ENCODE data around the gene BTLA.
"Not testable (repeated sequence)": the region's sequence is repeated elsewhere in the genome, so short reads cannot be mapped to it uniquely, and the experiment has no call there.

Gene BTLA

DNA sequence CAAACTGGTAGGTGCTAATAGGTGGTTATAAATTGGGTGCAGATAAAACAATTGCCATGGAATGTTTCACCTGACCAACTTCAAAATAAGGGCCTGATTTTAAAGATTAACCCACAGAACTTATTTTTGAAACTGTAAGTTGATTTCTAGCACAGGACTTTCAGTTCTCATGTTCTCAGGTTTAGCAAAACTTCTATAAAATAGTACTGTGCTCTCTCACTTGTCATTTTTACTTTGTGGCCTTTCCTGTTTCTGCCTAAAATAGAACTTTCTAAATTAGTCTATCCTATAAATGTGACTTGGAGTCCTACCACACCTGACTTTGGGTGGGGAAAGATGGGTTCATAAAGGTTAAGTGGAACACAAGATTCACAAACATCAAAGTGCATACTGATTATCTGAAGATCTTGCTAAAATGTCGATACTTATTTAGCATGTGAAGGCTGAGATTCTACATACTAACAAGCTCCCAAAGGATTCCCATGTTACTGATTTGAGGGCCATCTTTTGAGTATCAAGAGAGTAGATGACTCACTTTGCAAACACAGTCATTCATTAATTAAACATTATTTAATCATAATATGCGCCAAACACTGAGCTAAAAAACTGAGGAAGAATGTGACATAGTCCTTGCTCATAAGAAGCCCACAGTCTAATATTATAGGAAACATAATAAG, 38.6 kb downstream of the BTLA start:
- DNase-seq (ENCODE audit: low read depth) = no peak

GRCh38 chr3:112459750-112460149, 39.5 kb downstream of the BTLA start:
- DNase-seq (ENCODE audit: low read depth) = no peak
- no peak overlapping the region for H3K4me3 ChIP-seq (ENCODE audit: low read depth, low read length)

More for the DNA sequence above, 38.6 kb downstream of the BTLA start:
- no peak overlapping the region for H3K4me3 ChIP-seq (ENCODE audit: low read depth, low read length)

DNA sequence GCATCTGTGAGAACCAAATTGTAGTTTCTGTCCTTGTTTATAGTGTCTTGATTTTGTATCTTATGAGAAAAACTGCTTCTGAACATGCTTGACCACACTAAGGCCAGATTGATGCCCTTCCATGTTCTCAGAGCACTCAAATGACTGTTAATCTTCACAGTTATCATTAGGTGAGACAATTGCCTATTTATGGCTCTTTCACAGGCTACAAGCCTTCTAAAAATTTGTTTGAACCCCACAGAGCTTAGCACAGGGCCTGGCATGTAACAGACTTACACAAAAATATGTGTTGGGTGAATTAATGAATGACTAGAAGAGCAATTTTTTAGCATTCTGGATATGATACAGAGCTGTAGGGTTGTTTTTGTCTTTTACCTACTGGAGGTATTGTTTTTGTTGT, 43.1 kb downstream of the BTLA start:
- no peak for DNase-seq (ENCODE audit: low read depth)
- no peak overlapping the region for H3K4me3 ChIP-seq (ENCODE audit: low read depth, low read length)

GRCh38 chr3:112448939-112449338, 50.3 kb downstream of the BTLA start:
- H3K4me3 ChIP-seq (ENCODE audit: low read depth, low read length) = no peak overlapping the region
- no peak for DNase-seq (ENCODE audit: low read depth)

- no peak overlapping the region for H3K4me3 ChIP-seq (ENCODE audit: low read depth, low read length)
- DNase-seq (ENCODE audit: low read depth) = peak; percentile 25
These were observed 52.9 kb downstream of the BTLA start for GRCh38 chr3:112446343-112446742.

DNA sequence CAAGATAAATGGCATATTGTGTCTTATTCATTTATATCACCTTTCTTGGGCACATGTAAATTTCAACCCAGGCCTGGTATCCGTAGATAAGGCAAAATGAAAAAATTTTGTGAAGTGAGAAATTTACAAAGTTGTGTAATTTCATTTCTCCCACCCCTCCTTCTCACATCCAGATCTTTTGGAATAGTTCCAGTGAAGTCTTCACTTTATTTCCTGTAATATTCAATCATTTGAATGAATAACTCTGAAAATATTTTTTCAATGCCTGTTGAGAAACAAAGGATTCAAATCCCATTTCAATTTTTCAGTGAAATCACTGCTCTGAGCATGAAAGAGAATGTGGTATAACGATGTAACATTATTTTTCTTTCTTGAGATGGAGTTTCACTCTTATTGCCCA, 53.4 kb downstream of the BTLA start:
- DNase-seq (ENCODE audit: low read depth) = no peak
- H3K4me3 ChIP-seq (ENCODE audit: low read depth, low read length) = no peak overlapping the region

DNA sequence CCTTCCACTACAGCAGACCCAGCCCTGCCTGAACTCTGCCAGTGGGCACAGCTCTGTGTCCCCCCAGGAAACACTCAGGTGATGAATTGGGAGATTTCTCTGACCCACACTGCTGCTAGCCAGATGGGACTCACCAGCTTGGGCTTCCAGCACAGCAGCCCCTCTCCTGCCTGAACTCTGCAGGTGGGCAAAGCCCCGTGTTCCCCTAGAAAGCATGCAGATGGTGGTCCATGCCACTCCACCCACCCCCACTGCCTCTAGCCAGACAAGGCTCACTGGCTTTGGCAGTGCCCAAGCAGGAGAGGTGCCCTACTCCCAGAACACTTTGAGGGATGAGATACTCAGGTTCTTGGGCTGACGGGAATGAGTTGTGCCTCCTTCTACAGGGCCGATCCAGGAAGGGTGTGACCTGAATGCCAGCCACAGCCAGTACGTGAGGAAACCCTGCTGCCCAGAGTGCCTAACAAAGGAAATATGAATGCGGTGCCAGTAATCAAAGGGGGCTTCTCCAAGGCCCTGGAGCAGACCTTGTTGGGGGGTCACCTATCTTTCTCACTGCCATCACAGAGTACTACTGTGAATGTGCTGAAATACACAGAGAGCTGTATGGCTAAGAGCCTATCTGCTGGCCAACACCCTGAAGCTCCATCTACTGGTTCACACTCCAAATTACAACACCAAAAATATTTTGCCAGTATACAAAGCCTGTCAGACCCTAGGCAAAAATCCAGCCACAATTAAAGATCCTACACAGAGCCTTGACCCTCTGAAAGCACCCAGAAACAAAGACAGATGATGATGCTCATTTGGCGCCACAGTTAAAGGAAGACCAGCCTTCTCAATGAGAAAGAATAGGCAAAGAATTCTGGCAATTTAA, 61.9 kb downstream of the BTLA start:
- H3K4me3 ChIP-seq (ENCODE audit: low read depth, low read length) = no peak overlapping the region
- peak; percentile 17 for DNase-seq (ENCODE audit: low read depth)

DNA sequence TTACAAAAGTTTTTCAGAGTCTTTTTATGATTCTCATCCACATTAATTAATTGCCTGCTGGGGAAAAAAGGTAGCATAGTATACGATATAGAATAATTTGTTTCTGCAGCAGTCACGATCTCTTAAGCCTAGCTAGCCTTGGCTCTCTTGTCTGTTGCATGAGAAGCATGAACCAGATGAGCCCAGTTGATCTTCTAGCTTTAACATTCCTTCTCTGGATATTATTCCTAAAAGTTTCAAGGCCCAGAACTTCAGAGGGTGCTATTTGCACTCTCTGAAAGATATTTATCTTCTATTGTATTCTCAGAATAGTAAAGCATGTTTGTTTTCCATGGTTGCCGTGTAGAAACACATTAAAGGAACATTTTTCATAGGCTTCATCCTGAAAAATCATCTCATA, 69.3 kb downstream of the BTLA start:
- no peak for DNase-seq (ENCODE audit: low read depth)
- no peak overlapping the region for H3K4me3 ChIP-seq (ENCODE audit: low read depth, low read length)

- no peak for DNase-seq (ENCODE audit: low read depth)
- H3K4me3 ChIP-seq (ENCODE audit: low read depth, low read length) = no peak overlapping the region
These were observed 72.1 kb downstream of the BTLA start for GRCh38 chr3:112427123-112427522.

DNA sequence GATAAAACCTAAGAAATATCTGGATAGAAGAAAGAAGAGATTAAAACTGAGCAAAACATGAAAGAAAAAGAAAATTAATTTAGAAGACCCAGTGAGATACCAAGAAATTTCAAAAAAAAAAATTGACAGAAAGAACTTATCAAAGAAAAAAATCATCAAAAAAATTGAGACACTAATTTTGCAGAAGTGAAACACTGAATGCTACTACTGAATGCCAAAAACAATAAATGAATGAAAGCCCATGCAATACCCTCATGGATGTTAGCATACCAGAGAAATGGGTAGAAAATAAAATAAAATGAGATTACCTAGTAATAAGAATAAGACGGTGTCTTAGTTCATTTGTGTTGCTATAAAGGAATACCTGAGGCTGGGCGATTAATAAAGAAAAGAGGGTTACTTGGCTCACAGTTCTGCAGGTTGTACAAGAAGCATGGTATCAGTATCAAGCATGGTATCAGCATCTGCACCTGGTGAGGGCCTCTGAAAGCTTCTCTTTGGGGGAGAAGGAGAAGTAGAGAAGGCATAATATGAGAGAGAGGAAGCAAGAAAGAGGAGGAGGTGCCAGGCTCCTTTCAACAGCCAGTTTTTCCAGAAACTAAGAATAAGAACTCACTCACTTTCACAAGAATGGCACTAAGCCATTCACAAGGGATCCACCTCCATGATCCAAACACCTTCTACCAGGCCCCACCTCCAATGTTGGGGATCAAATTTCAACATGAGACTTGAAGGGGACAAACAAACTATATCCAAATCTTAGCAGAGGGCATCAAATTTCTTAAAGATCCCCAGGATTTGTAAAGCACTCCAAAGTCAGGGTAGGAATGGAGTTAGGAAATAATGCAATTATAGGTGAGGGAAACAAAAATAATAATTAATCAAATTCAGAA, 73.2 kb downstream of the BTLA start:
- no peak for DNase-seq (ENCODE audit: low read depth)
- no peak overlapping the region for H3K4me3 ChIP-seq (ENCODE audit: low read depth, low read length)

GRCh38 chr3:112425382-112425781, 73.9 kb downstream of the BTLA start:
- H3K4me3 ChIP-seq (ENCODE audit: low read depth, low read length) = no peak overlapping the region
- no peak for DNase-seq (ENCODE audit: low read depth)

DNA sequence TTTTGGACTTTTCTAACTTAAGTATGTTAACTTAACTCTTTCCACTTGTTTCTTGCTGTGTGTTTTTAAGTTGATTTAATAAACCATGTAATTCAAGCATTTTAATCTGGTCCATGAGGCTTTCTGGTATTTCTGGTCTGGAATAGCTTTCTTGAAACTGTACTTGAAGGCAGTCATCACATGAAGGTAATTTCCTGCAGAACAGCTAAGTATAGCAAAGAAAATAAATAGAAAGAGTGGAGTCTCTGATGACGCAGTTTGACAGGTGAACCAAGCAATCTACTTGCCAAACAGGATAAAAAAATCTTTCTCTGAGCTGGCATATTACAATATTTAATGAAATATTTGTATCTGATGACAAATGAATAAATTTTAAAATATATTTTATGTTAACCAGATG, 74.9 kb downstream of the BTLA start:
- no peak overlapping the region for H3K4me3 ChIP-seq (ENCODE audit: low read depth, low read length)
- no peak for DNase-seq (ENCODE audit: low read depth)

DNA sequence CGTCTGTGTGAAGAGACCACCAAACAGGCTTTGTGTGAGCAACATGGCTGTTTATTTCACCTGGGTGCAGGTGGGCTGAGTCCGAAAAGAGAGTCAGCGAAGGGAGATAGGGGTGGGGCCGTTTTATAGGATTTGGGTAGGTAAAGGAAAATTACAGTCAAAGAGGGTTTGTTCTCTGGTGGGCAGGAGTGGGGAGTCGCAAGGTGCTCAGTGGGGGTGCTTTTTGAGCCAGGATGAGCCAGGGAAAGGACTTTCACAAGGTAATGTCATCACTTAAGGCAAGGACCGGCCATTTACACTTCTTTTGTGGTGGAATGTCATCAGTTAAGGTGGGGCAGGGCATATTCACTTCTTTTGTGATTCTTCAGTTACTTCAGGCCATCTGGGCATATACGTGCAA, 76.4 kb downstream of the BTLA start:
- not testable (repeated sequence) for H3K4me3 ChIP-seq (ENCODE audit: low read depth, low read length); DNase-seq (ENCODE audit: low read depth)

DNA sequence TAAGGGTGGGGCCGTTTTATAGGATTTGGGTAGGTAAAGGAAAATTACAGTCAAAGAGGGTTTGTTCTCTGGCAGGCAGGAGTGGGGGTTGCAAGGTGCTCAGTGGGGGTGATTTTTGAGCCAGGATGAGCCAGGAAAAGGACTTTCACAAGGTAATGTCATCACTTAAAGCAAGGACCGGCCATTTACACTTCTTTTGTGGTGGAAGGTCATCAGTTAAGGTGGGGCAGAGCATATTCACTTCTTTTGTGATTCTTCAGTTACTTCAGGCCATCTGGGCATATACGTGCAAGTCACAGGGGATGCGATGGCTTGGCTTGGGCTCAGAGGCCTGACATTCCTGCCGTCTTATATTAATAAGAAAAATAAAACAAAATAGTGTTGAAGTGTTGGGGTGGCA, 80.7 kb downstream of the BTLA start:
- not testable (repeated sequence) for H3K4me3 ChIP-seq (ENCODE audit: low read depth, low read length); DNase-seq (ENCODE audit: low read depth)

GRCh38 chr3:112417696-112418318, 81.5 kb downstream of the BTLA start:
- DNase-seq (ENCODE audit: low read depth) = no peak
- H3K4me3 ChIP-seq (ENCODE audit: low read depth, low read length) = no peak overlapping the region

- no peak overlapping the region for H3K4me3 ChIP-seq (ENCODE audit: low read depth, low read length)
These were observed 82.7 kb downstream of the BTLA start for GRCh38 chr3:112416391-112417212.

DNA sequence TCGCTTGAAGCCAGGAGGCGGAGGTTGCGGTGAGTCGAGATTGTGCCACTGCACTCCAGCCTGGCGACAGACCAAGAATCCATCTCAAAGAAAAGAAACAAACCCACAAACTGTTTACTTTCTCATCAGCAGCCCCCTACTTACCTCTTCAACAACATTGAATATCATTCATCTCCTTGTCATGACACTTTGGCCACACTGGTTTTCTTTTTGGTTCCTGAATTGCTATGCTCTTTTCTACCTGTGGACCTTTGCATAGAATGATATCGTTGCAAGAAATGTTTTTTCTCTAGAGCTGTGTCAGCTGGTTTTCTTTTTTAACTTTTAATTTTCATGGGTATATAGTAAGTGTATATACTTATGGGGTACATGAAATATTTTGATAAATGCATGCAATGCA, 83.9 kb downstream of the BTLA start:
- no peak overlapping the region for H3K4me3 ChIP-seq (ENCODE audit: low read depth, low read length)
- no peak for DNase-seq (ENCODE audit: low read depth)

More at GRCh38 chr3:112416391-112417212, 82.7 kb downstream of the BTLA start:
- DNase-seq (ENCODE audit: low read depth) = no peak
